DMS114 treated with DMSO at 0.1 percent for 48 hours (cell line): Measurements from ENCODE around the gene FMN1.
"Not testable (repeated sequence)": the region's sequence is repeated elsewhere in the genome, so short reads cannot be mapped to it uniquely, and the experiment has no call there.

ENCODE experiments used
- DNase-seq: peaks from one replicate; lab custom pipeline; 2025; ENCODE audit not compliant: unreplicated experiment; lab: John Stamatoyannopoulos, UW

The FMN1 gene

GRCh38 chr15:33098094-33099058 lies 96.1 kb downstream of the FMN1 start:
- DNase-seq: no peak

GRCh38 chr15:33096134-33096533 lies 98.4 kb downstream of the FMN1 start:
- DNase-seq: no peak

- no peak for DNase-seq
These were observed 98.9 kb downstream of the FMN1 start for GRCh38 chr15:33095641-33096040.

GRCh38 chr15:33094336-33094735 lies 100.2 kb downstream of the FMN1 start:
- DNase-seq: no peak

GRCh38 chr15:33093222-33093621 lies 101.3 kb downstream of the FMN1 start:
- DNase-seq: no peak

- no peak for DNase-seq
These were observed 102.4 kb downstream of the FMN1 start for GRCh38 chr15:33091983-33092693.

- DNase-seq: no peak
These were observed 104.4 kb downstream of the FMN1 start for GRCh38 chr15:33089878-33090757.

- no peak for DNase-seq
These were observed 105.2 kb downstream of the FMN1 start for GRCh38 chr15:33089165-33089877.

GRCh38 chr15:33086500-33087121 lies 107.9 kb downstream of the FMN1 start:
- peak; percentile 19 for DNase-seq

GRCh38 chr15:33084661-33085060 lies 109.9 kb downstream of the FMN1 start:
- DNase-seq: no peak

GRCh38 chr15:33083232-33084081 lies 111.1 kb downstream of the FMN1 start:
- no peak for DNase-seq

GRCh38 chr15:33080006-33080405 lies 114.5 kb downstream of the FMN1 start:
- DNase-seq: no peak

GRCh38 chr15:33078607-33079006 lies 115.9 kb downstream of the FMN1 start:
- no peak for DNase-seq

- DNase-seq: no peak
These were observed 117.6 kb downstream of the FMN1 start for GRCh38 chr15:33076937-33077336.

GRCh38 chr15:33074942-33075341 lies 119.6 kb downstream of the FMN1 start:
- no peak for DNase-seq

GRCh38 chr15:33074212-33074611 lies 120.3 kb downstream of the FMN1 start:
- no peak for DNase-seq

GRCh38 chr15:33071451-33071850 lies 123.1 kb downstream of the FMN1 start:
- no peak for DNase-seq

- DNase-seq: not testable (repeated sequence)
These were observed 124.6 kb downstream of the FMN1 start for GRCh38 chr15:33069903-33070302.

- DNase-seq: no peak
These were observed 125.4 kb downstream of the FMN1 start for GRCh38 chr15:33069161-33069560.
